GM10248 (cell line): ENCODE data around the gene MSANTD1.

Experiments
- CTCF ChIA-PET: fragments of 300-600 bp; sonication (Branson Sonifier 250); formaldehyde crosslinking; extraction: SDS; loops from one replicate; lab custom pipeline; 2021; ENCODE audit warnings: antibody characterized with exemption; lab: Yijun Ruan, JAX
- POLR2A ChIA-PET: fragments of 350-650 bp; sonication (Branson Sonifier 250); formaldehyde crosslinking; extraction: SDS; loops from one replicate; lab custom pipeline; 2020; ENCODE audit warnings: antibody characterized with exemption; lab: Yijun Ruan, JAX
- DNase-seq: peaks from one replicate; pipeline ENCODE4 v3.0.0; 2012; ENCODE audit errors: extremely low spot score
- TF ChIP-seq, protein P1 (sequence below): IDR thresholded peaks from 2 replicates; pipeline ENCODE4 v1.5.1; 2012; ENCODE audit warnings: mild to moderate bottlenecking, low read depth; ENCODE audit errors: extremely low read depth, missing control alignments, control extremely low read depth

The MSANTD1 gene

DNA sequence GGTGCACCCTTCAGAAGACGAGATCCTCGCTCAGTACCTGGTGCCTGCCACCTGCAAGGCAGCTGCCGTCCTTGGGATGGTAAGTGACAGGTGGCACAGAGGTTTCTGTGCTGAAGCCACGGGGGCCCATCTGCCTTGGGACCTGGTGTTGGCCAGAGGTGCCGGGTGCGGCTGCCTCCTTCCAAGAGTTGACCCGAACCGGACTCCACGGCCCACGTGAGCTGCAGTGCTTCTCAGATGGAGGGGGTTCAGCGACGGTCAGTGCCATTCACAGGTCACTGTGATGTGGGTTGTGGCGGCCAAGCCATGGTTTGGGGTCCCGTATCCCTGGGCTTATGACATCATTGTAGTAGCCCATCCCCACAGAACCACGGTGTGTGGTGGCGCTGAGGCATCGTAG lies 19.0 kb upstream of the MSANTD1 start:
- TF ChIP-seq, protein P1, sequence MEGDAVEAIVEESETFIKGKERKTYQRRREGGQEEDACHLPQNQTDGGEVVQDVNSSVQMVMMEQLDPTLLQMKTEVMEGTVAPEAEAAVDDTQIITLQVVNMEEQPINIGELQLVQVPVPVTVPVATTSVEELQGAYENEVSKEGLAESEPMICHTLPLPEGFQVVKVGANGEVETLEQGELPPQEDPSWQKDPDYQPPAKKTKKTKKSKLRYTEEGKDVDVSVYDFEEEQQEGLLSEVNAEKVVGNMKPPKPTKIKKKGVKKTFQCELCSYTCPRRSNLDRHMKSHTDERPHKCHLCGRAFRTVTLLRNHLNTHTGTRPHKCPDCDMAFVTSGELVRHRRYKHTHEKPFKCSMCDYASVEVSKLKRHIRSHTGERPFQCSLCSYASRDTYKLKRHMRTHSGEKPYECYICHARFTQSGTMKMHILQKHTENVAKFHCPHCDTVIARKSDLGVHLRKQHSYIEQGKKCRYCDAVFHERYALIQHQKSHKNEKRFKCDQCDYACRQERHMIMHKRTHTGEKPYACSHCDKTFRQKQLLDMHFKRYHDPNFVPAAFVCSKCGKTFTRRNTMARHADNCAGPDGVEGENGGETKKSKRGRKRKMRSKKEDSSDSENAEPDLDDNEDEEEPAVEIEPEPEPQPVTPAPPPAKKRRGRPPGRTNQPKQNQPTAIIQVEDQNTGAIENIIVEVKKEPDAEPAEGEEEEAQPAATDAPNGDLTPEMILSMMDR = no peak
- ChIA-PET POLR2A (no interaction called here), CTCF (no interaction called here)
- no peak for DNase-seq

DNA sequence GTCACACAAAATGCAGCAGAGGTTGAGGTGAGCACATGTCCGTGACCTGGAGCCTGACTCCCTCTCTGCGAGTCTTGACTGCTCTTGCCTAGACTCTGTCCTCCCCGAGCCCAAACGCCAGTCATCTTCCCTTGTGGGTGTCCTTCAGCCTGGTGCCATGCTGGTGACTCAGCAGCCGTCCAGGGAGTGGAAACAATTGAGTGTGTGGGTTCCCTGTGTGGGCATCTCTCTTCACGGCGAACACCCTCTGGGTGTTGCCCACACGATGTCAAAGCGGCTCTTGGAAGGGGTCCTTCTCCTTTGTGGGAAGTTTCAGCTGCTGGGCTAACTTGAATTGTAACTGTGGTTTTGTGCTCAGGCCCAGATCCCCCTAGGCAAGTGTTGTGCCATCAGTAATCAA lies 17.5 kb upstream of the MSANTD1 start:
- TF ChIP-seq, protein P1 = no peak
- ChIA-PET POLR2A (no interaction called here), CTCF (no interaction called here)
- DNase-seq = no peak

DNA sequence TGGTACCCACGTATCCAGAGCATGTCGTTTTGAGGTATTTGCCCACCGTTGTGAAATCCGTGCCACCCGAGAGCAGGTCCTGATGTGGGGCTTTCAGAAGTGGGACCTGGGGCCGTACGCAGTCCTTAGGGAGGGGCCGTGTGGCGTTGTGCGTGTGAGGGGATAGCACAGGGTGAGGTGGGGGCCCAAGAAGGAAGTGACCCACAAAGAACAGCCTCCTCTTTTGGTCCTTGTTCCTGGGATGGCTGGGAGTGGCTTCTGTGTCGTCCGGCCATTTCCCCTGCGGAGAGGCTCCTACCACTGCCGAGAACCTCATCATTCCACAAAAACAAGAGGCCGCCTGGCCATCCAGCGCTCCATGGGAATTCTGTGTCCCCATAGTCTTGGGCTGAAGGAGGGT lies 17.0 kb upstream of the MSANTD1 start:
- ChIA-PET POLR2A (no interaction called here), CTCF (interaction anchor here (1.2 kb wide), 1 partner anchor 12 kb away, joined by 4 read pairs; no protein-coding TSS in a partner anchor)
- TF ChIP-seq, protein P1 = no peak
- DNase-seq = no peak

DNA sequence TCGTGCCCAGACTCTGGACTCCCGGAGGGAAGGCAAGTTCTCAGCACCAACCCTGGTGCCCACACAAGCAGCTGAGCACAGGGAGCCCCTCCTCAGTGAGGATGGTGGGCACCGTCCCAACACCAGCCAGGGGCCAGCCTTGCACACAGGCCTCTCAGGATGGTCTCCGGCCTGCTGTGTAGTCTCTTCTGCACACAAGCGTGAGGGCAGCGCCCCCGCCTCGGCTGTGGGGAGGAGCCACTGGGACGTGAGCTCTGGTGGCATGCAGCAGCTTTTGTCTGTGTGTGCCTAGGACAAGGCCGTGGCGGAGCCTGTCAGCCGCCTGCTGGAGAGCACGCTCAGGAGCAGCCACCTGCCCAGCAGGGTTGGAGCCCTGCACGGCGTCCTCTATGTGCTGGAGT lies 16.1 kb upstream of the MSANTD1 start:
- POLR2A ChIA-PET = no interaction called here
- CTCF ChIA-PET = interaction anchor here (1.2 to 1.5 kb wide), 2 partner anchors 8 to 11 kb away, joined by 4 to 5 read pairs; no protein-coding TSS in a partner anchor
- TF ChIP-seq, protein P1 = no peak
- no peak for DNase-seq

DNA sequence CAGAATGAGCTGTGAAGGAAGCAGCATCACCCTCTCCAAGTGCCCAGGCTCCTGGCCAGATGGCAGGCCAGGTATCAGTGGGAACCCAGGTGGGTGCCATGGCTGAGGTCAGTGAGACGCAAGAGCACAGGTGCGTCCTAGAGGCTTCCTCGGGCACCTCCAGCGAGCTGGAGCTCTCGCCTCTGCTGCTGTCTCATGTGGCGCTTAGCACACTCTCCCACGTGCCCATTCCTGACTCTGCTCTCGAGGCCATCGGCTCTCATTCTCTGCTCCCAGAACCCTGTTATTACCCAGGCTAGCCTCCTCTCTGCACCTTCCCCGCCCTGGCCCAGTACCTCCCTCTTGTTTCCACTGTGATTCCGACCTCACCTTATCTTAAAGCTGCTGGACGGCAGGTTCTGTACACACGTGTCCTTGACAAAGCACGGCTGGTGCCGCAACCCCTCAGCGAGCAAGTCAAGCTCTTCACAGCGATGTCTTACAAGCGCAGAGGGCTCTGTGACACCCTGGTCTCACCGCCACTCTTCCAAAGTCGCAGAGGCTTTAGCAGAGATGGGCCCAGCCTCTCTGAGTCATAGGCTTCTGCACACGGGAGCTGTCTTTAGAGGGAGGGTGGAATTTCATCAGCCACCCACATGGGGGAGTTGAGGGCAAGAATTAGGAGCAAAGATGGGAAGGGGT lies 15.4 kb upstream of the MSANTD1 start:
- TF ChIP-seq, protein P1 = no peak
- CTCF ChIA-PET = interaction anchor here (1.5 kb wide), 1 partner anchor 9 kb away, joined by 5 read pairs; no protein-coding TSS in a partner anchor
- no peak for DNase-seq
- POLR2A ChIA-PET = no interaction called here

DNA sequence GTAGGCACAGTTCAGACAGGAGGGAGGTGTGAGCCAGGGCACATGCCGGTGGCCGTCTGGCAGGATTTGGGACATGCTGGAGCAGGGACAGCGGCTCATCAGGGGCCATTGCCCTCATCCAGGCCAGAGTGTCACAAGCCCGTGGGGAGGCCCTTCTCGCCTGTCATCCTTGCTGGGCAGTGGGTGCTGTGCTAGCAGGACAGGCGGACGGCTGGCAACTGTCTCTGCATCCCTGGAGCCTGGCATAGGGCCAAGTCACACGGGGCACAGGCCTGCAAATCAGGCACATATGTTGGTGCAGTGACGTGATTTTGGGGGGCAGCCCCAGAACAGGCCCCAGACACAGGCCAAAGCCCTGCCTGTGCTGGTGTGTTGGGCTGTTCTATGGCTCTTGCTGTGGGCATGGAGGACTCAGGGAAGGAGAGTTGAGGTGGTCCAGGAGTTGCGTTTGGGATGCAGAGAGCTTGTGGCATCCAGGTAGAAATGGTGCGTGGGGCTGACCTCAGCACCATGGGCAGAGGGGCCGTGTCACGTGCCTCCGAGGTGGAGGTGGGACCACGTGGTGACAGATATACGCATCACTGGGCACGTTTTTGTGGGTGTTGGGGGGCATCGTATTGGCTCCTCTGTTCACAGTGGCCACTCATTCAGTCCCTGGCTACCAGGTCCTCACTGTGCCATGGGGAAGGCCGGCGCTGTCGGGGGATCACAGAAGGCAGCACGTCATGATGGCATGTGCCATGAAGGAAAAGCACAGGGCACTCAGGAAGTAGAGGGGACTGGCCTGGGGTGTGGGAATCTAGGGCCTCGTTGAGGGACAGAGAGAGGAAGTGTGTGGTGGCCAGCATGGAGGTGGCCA lies 14.6 kb upstream of the MSANTD1 start:
- TF ChIP-seq, protein P1 = no peak
- POLR2A ChIA-PET = no interaction called here
- CTCF ChIA-PET = interaction anchor here (1.5 kb wide), 1 partner anchor 9 kb away, joined by 5 read pairs; no protein-coding TSS in a partner anchor
- DNase-seq = no peak
